HCT116 (cell line): Measurements from ENCODE around the gene FBXL7.

ENCODE experiments used
- ATF3 ChIP-seq: IDR thresholded peaks from 2 replicates; pipeline ENCODE4 v1.6.1; 2012
- CEBPB ChIP-seq: IDR thresholded peaks from 2 replicates; pipeline ENCODE4 v1.6.1; 2012; ENCODE audit warnings: low read depth
- CTCF ChIP-seq, 3 experiments: fragments of 200-600 bp in 1 of 3; sonication (generic) in 1 of 3; IDR thresholded peaks in 2 of 3; conservative IDR thresholded peaks in 1 of 3; 2 replicates each; pipeline ENCODE4 v1.5.1; 2012 to 2017; ENCODE audit warnings: low read depth in 2 of 3, low read length in 2 of 3, antibody characterized with exemption in 1 of 3, borderline replicate concordance in 1 of 3, control low read depth in 1 of 3, mild to moderate bottlenecking in 1 of 3, mixed read lengths in 1 of 3, mixed run types in 1 of 3, moderate library complexity in 1 of 3; ENCODE audit not compliant: insufficient read depth in 1 of 3
- EZH2 ChIP-seq: fragments of 200-600 bp; sonication (generic); IDR thresholded peaks from 2 replicates; pipeline ENCODE4 v1.6.1; 2017; ENCODE audit warnings: antibody characterized with exemption, mixed run types
- EZH2phosphoT487 ChIP-seq: fragments of 200-600 bp; IDR thresholded peaks from 2 replicates; pipeline ENCODE4 v1.6.1; 2018; ENCODE audit warnings: antibody characterized with exemption, borderline replicate concordance
- JUND ChIP-seq: IDR thresholded peaks from 2 replicates; pipeline ENCODE4 v1.6.1; 2012
- MAX ChIP-seq: IDR thresholded peaks from 2 replicates; pipeline ENCODE4 v1.6.1; 2012
- POLR2A ChIP-seq: IDR thresholded peaks from 2 replicates; pipeline ENCODE4 v1.7.0; 2011; ENCODE audit warnings: borderline replicate concordance; ENCODE audit not compliant: insufficient read depth, insufficient read length; ENCODE audit errors: extremely low read depth
- REST ChIP-seq: IDR thresholded peaks from 2 replicates; pipeline ENCODE4 v1.6.1; 2012; ENCODE audit warnings: low read depth
- ZBTB33 ChIP-seq: IDR thresholded peaks from 2 replicates; pipeline ENCODE4 v1.6.1; 2011; ENCODE audit warnings: mild to moderate bottlenecking, low read length, moderate library complexity; ENCODE audit not compliant: insufficient replicate concordance; ENCODE audit errors: extremely low read depth
- ZNF274 ChIP-seq: fragments of 200-500 bp; sonication (Bioruptor generic); IDR thresholded peaks from 2 replicates; pipeline ENCODE4 v1.6.1; 2014; ENCODE audit warnings: mild to moderate bottlenecking, low read depth, low read length, inconsistent platforms

GRCh38 chr5:15489571-15490235 is 10.3 kb upstream of the FBXL7 start:
- TF ChIP-seq CEBPB (no peak), CTCF (IDR thresholded peaks at IDR 0.05 in 2 of 3, conservative IDR thresholded peaks at IDR 0.05 in 1 of 3; ENCODE audit: borderline replicate concordance in 1 of 3, insufficient read depth in 1 of 3, low read depth in 2 of 3, low read length in 2 of 3) (no peak), POLR2A (no peak), MAX (no peak), ZNF274 (no peak), ATF3 (no peak), REST (no peak), EZH2 (no peak), ZBTB33 (no peak), JUND (no peak), EZH2phosphoT487 (no peak)
